G401 (cell line): ENCODE data around the gene COL13A1. TPM values are rescaled to one million over a fixed set of nuclear protein-coding genes. Genes with fewer than 3 reads are reported as not detected.

Source experiments
- DNase-seq: peaks from one replicate; pipeline ENCODE4 v3.0.0-alpha.2; 2015; ENCODE audit warnings: low spot score
- in situ Hi-C: cut with HindIII; loops from 2 replicates; pipeline ENCODE4 v1.10.0; 2016; ENCODE audit warnings: low sequenced_read_pairs, mixed read lengths
- total RNA-seq: library from RNA; depleted of rRNA; stranded (reverse); fragments of >200 nt; shearing (Covaris generic); gene quantifications from 2 replicates; pipeline ENCODE4 v1.2.3, GENCODE V29; 2014

The COL13A1 gene
- total RNA-seq, 1 experiment from 2014 or later = 0.17 TPM

DNA sequence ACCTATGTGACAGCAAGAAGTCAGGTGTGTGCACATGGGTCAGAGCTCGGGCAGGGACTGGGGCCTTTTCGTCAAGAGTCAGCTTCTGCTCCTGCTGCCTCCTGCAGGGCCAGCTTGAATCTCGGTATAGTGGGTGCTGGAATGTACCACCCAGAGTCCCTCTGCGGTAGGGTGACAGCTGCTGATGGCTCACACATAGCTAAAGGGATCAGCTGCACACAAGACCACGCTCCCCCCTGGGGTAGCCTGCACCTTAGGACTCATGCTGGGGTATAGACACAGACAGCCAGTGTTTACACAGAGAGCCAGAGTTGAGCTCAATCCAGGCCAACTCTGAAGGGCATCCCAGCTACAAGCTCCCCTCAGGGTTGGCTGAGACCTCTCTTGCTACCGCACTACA is 14.0 kb upstream of the COL13A1 start:
- DNase-seq = no peak
- in situ Hi-C loops = no loop called here

DNA sequence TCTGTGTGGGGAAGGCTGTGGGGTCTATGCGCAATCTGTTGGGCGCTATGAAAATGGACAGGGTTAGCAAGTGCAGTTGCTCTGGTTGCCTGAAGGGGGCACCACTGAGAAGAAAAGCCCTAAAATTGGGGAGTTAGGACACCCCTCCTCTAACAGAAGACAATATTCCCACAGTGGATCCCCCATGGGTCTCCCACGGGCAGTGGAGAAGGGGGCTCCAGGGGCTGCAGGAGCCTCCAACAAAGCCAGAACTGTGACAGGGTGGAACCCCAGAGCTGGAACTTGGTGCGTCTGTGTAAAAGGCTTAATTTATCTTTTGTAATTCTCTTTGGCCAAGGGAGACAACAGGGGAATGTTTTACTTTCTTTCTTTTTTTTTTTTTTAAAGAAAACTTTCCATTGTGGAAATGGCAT is 12.5 kb upstream of the COL13A1 start:
- in situ Hi-C loops = no loop called here
- DNase-seq = no peak

DNA sequence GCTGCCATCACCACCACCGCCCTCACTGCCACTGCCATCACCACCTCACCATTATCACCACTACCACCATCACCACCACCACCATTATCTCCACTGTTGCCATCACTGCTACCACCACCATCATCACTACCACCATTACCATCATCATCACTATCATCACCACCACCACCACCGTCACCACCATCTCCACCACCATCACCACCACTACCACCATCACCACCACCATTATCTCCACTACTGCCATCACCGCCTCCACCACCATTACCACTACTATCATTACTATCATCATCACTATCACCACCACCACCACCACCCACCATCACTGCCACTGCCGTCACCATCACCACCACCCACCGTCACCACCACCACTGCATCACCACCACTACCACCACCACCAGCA is 9.9 kb upstream of the COL13A1 start:
- in situ Hi-C loops = no loop called here
- no peak for DNase-seq

DNA sequence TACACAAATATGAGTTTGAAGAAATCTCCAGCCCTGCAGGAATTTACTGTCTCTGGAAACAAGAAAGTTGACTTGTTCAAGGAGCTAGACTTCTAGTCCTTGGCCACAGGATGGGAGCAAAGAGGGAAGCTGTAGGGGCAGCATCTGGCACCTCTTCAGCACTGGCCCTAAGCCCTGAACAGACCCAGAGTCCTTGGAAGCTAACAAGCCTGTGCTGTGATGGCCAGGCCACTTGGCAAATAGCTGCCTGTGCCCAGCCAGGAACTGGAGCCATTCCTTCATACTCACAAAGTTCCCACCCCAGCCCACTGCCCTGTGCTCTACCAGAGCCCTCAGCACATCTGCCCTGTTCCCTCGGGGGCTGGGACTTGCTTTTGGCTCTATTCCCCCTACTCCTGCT is 9.4 kb upstream of the COL13A1 start:
- peak; percentile 19 for DNase-seq
- in situ Hi-C loops = no loop called here

DNA sequence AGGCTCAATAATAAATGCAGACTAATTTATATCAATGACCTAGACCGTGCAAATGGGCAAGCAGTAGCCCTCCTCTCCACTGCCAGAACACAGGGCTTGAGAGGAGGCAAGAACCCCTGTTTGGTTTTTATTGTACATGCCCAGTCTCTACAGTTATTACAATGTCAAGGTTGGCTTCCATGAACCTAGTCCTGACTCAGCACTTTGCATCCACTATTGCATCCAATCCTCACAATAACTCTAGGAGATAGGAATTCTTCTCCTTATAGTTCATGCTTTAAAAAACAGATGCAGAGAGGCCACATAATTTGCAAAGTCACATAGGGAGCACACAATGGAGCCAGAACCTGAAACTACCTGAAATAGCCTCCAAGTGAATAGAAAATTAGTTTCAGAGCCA is 7.0 kb upstream of the COL13A1 start:
- no peak for DNase-seq
- in situ Hi-C loops = no loop called here

DNA sequence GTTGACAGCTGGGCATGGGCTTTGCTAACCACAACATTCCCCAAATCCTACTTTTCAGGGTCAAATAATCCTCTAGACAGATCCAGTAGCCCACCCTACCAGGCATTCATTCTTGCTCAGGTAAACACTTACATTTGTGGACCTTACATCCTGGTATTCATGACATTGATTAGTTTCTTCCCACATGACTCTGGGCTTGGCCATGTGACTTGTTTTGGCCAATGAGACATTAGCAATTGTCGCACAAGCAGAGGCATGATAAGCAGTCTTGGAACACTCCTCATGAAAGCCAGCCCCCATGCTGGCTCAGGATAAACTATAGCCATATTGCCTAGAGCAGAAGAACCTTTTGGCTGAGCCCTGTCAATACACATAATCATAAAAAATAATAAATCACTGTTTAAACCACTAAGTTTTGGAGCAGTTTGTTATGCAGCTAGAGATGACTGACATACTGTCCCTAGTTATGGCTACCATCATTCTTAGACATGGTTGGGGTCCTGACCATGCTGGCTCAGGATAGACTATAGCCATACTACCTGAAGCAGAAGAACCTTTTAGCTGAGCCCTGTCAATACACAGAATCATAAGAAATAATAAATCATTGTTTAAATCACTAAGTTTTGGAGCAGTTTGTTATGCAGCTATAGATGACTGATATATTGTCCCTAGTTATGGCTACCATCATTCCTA is 6.3 kb upstream of the COL13A1 start:
- DNase-seq = no peak
- in situ Hi-C loops = no loop called here

DNA sequence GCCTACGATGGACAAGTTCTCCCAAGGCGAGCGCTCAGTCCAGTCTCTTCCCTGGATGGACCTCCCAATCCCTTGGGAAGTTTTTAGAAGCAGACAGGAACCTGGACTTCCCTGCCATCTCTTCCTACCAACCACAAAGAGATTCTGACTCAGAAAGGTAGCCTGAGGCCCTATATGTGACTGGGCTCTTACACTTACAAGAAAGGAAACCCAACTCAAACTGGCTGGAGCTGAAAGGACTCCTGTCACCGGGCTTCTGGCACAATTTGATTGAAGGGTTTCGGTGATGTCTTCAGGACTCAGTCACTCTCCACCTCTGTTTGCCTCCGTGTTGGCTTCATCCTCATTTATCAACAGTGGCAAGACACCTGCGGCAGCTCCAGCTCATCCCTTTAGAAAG is 3.7 kb upstream of the COL13A1 start:
- DNase-seq = no peak
- in situ Hi-C loops = no loop called here

DNA sequence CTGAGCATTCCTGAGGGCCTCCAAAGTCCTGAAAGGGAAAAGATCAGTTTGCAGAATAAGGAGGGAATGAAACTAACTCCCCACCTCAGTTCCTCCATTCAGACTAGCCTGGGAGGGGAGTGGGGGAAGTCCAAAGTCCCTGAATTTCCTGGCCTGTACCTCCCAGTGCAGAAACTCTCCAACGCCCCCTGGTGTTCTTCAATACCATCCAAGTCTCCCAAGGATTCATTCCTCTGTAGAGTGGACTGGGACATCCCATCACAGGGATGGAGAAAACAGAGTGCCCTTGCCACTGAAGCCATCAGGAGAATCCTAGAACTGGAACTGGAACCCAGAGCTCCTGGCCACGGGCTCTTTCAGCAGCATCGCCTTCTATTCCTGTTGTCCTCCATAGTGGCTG is 1.6 kb upstream of the COL13A1 start:
- DNase-seq = peak; percentile 65

DNA sequence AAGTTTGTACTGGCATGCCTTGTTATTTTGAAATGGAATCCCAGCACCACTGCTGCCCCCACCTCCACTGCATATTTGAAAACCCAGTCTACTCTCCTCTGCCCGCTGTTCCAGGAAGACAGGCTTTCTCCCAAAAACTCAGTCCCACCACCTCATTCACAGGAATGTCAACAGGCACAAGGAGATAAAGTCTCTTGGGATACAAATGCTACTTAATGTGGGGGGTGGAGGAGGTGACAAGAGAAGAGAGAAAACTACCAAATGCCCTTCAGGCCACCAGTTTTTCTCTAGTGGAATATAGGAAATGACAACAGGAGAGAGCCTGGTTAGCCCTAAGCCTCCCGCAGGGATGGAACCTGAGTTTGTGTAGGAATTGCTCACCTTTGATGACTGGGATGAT is 1.0 kb upstream of the COL13A1 start:
- in situ Hi-C loops = no loop called here
- DNase-seq = no peak

More for the DNA sequence above, 1.6 kb upstream of the COL13A1 start:
- in situ Hi-C loops = no loop called here

DNA sequence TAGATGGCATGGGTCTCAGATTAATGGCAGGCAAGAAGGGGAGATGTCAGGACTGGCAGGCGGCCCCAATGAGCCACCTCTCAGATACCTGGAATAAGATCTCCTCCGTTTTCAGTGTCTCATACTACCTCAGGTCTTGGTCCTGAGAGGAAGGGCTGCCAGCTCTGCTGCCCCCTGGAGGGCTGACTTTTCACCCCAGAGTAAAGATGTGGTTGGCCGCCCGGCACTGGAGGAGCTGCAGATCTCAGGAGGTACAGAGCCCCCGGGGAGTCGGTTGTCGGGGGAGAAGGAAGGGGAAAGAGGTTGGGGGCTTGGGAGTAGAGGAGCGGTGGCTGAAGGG is 642 bp upstream of the COL13A1 start:
- in situ Hi-C loops = no loop called here
- peak; percentile 47 for DNase-seq

DNA sequence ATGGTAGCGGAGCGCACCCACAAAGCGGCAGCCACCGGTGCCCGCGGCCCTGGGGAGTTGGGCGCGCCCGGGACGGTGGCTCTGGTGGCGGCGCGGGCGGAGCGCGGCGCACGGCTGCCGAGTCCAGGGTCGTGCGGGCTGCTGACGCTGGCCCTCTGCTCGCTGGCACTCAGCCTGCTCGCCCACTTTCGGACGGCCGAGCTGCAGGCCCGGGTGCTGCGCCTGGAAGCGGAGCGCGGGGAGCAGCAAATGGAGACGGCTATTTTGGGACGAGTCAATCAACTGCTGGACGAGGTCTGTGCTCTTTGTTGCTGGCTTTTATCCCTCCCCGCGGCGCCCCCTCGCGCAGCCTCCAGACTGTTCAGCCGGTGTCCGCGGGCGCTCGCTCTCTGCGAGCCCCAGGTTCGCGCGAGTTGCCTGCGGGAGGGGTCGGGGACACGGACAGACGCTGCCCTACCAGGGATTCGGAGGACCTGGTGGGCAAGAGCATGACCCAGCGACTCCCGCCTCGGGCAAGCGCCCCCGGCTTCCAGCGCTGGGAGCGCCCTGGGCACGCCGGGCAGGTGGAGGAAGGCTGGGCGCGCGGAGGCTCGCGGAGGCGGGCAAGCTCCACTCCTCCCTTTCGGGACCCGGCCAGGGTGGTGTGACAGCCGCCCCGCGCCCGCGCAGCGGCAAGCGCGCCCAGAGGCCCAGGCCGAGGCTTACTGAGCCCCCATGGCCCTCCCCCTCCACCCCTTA is 887 bp downstream of the COL13A1 start:
- in situ Hi-C loops = no loop called here
- peak; percentile 82 for DNase-seq

DNA sequence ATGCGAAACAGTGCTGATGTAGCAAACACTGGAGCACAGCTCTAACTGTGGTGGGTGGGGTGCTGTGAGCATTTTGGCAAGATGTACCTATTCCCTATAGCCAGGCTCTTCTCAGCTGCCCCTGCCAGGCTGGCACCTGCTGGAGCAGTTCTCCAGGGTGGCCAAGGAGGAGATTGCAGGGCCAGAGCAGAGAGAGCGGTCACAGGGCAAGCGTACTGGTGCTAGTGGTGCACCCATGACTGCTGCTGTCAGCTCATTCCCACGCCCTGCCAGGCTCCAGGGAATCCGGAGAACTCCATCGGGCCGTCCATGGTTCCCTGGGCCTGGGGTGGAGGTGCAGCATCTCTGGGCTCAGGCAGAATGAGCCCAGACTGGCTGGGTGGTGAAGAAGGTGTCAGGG is 2.1 kb downstream of the COL13A1 start:
- in situ Hi-C loops = no loop called here
- peak; percentile 70 for DNase-seq

DNA sequence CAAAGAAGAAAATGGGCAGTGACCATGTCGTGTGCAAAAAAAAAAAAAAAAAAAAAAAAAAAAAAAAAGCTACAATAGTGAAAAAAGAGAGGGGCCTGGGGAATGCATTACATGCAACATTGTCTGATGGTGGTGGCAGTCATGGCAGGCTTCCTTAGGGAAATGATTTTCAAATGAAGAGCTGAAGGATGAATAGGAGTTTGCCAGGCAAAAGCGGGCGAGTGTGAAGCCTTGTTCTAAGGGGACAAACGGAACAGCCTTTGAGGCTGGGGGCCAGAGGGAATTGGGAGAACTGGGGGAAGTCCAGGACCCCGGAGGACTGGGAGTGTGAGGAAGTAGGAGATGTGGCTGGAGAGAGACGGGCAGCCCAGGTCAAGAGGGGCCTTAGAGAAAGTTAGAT is 3.1 kb downstream of the COL13A1 start:
- in situ Hi-C loops = no loop called here
- DNase-seq = no peak

DNA sequence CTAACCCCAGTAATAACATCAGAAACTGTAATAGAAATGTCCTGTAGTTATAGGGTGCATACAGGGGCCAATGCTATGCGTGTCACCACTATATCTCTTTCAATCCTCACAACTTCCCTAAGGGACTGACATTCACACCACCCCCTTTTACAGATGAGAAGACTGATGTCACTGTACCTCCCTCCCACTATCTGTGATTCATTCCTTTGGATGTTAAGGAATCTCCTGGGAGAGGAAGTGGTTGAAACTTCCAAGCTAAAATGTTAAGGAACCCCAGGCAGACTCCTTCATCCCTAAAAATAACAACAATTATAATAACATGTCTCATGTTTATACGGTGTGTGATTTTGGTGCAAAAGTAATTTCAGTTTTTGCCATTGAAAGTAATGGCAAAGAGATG is 5.4 kb downstream of the COL13A1 start:
- no peak for DNase-seq

DNA sequence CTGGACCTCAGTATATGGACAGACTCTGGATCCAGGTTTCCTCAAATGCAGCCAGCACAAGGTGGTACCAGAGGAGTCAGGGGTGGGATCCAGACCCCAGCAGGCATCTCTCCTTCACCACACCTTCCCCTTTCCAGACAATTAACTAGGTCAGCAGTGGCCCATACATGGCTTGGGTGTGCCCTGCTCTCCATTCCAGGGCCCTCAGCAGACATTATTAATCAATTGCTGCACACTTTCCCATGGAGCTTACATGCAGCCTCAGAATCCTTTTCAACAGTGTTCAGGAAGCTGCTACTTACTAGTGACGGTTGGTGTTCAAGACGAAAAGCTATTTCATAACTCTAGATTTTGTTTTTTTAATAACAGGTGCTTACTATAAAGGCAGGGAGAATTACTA is 6.0 kb downstream of the COL13A1 start:
- in situ Hi-C loops = no loop called here
- DNase-seq = no peak

More for the DNA sequence above, 5.4 kb downstream of the COL13A1 start:
- in situ Hi-C loops = no loop called here

DNA sequence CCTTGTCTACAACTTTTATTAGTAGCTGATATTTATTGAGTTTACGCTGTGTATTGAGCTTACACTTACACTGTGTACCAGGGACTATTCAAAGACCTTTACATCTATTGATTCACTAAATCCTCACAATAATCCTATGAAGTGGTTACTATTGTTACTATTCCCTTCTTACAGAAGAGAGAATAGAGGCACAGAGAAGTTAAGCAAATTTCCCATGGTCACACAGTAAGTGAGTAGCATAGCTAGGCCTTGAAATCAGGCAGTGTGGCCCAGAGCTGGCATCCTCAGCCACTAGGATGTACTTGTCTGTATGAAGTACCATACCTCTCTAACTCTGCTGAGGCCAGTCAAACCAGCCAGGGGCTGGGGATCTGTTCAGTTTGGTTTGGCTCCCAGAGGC is 7.6 kb downstream of the COL13A1 start:
- no peak for DNase-seq
- in situ Hi-C loops = no loop called here

DNA sequence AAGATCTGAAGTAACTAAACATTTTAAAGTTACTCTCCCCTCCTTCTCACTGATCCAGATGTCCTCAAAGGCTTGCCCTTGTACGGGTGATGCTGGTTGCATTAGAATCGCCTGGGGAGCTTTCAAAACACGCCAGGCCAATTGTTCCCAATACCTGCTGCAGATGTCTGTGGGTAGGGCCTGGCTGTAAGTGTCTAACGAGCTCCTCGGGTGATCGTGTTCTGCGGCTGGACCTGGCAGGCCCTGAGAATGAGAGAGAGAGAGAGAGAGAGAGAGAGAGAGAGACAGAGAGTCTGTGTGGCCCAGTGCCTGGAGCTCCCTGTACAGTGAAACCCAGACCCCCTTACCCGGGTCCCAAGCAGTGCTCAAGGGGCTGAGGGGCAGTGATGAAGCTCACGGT is 8.4 kb downstream of the COL13A1 start:
- in situ Hi-C loops = no loop called here
- DNase-seq = no peak

DNA sequence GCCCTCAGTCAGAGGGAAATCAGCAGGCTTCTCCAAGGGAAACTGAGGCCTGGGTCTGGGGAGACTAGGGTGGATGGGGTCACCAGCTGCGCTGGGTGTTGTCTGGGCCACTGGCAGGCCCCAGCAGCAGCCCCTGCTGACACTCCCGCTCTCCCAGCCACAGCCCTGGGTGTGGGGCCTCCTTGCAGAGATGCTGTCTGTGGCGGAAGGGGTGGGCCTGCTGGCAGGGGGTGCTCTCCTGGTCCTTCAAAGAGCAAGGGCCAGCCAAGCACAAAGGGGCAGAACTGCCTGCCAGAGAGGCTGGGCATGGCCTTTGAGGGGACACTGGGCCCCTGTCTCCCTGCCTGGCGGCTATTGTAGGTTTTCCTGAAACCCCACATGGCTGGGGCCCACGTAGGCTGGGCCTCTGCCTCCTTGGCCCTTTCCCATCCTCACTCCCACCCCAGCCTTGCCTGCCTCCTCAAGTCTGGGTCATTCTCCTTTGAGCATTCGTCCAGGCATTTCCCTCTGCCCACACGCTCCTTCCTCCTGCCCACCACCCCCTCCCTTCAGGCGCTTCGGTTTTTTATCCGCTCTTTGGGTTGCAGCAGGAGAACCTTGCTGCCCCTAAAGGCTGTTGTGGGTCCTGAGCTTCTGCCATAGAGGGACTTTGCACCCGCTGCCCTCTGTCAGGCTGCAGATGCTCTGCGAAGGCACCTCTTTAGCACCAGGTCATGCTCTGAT is 9.1 kb downstream of the COL13A1 start:
- in situ Hi-C loops = no loop called here

DNA sequence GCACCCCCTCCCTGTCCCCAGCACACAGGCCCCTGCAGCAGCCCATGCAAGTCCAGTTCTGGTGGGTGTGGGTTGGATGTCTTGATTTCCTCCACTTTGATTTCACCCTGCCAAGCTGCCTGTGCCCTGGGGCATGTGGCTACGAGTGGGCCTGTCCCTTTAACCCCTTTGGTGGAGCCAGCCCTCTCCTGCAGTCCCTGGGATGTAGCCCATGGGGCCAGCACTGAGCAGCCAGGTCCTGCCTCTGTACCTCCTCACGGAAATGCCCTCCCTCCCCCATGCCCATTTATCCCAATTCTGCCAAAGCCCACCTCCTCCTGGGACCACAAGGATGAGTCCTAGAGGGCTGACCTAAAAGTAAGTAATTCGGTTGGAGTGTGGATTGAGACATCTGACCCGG is 11.9 kb downstream of the COL13A1 start:
- in situ Hi-C loops = no loop called here

More for the DNA sequence above, 9.1 kb downstream of the COL13A1 start:
- DNase-seq = no peak

DNA sequence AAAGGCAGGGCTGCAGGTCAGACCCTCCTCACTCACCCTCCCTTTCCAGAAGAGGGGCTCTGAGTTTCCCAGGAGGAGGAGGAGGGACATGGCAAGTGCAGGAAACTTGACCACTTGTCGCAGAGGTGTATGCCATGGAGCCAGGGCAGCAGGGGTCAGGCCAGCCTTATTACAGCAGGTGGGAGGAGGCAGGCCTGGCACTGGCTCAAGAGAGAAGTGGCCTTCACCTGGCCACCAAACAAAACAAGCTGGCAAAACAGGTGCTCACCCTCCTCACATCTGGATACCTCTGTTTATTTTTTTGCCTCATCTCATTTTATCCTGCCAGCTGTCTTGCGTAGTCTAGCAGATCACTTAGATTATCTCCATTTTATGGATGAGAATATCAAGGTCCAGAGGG is 12.5 kb downstream of the COL13A1 start:
- in situ Hi-C loops = no loop called here

More for the DNA sequence above, 11.9 kb downstream of the COL13A1 start:
- no peak for DNase-seq

More for the DNA sequence above, 12.5 kb downstream of the COL13A1 start:
- no peak for DNase-seq
